MM.1S (cell line): ENCODE data around the gene ARHGAP26.

Source experiments
- DNase-seq: peaks from one replicate; pipeline ENCODE4 v3.0.0-alpha.2; 2015
- H2AFZ ChIP-seq: fragments of 300-600 bp; sonication (generic); 2 replicates; pipeline ENCODE4 v1.6.0; 2016; ENCODE audit warnings: antibody characterized with exemption, low read length
- H3F3A ChIP-seq: fragments of 300-600 bp; sonication (generic); 2 replicates; pipeline ENCODE4 v1.6.1; 2016; ENCODE audit warnings: mild to moderate bottlenecking, antibody characterized with exemption, low read length, moderate library complexity, mixed read lengths; ENCODE audit not compliant: insufficient read depth
- H3K27ac ChIP-seq: fragments of 300-600 bp; sonication (generic); 2 replicates; pipeline ENCODE4 v1.5.1; 2016; ENCODE audit warnings: mild to moderate bottlenecking, low read length
- H3K27me3 ChIP-seq: fragments of 300-600 bp; sonication (generic); replicated peaks from 2 replicates; pipeline ENCODE4 v1.6.0; 2016; ENCODE audit warnings: low read length; ENCODE audit not compliant: insufficient read depth
- H3K36me3 ChIP-seq: fragments of 300-600 bp; sonication (generic); replicated peaks from 2 replicates; pipeline ENCODE4 v1.6.1; 2016; ENCODE audit warnings: mild to moderate bottlenecking, low read length, mixed read lengths; ENCODE audit not compliant: insufficient read depth
- H3K4me1 ChIP-seq: fragments of 300-600 bp; sonication (generic); 2 replicates; pipeline ENCODE4 v1.6.1; 2016; ENCODE audit warnings: low read length, mixed read lengths
- H3K4me2 ChIP-seq: fragments of 300-600 bp; sonication (generic); 2 replicates; pipeline ENCODE4 v1.6.0; 2016; ENCODE audit warnings: low read depth, low read length
- H3K4me3 ChIP-seq: fragments of 300-600 bp; sonication (generic); 2 replicates; pipeline ENCODE4 v1.5.1; 2016; ENCODE audit warnings: low read length, mixed read lengths
- H3K79me2 ChIP-seq: fragments of 300-600 bp; sonication (generic); 2 replicates; pipeline ENCODE4 v1.6.1; 2016; ENCODE audit warnings: mixed run types, low read length, mixed read lengths
- H3K9ac ChIP-seq: fragments of 300-600 bp; sonication (generic); 2 replicates; pipeline ENCODE4 v1.6.1; 2016; ENCODE audit warnings: low read length, mixed read lengths
- H3K9me2 ChIP-seq: fragments of 300-600 bp; sonication (generic); replicated peaks from 2 replicates; pipeline ENCODE4 v1.6.1; 2016; ENCODE audit warnings: mild to moderate bottlenecking, low read length, mixed read lengths; ENCODE audit not compliant: insufficient read depth
- H3K9me3 ChIP-seq: fragments of 300-600 bp; sonication (generic); replicated peaks from 2 replicates; pipeline ENCODE4 v1.6.1; 2016; ENCODE audit warnings: mild to moderate bottlenecking, low read length, mixed read lengths; ENCODE audit not compliant: insufficient read depth
- H4K20me1 ChIP-seq: fragments of 300-600 bp; sonication (generic); 2 replicates; pipeline ENCODE4 v1.6.1; 2016; ENCODE audit warnings: mild to moderate bottlenecking, low read length, moderate library complexity, mixed read lengths; ENCODE audit not compliant: insufficient read depth
- EZH2 ChIP-seq: fragments of 300-600 bp; sonication (generic); optimal IDR thresholded peaks from 2 replicates; pipeline ENCODE3; 2017; ENCODE audit warnings: low read depth, mild to moderate bottlenecking, antibody characterized with exemption, low read length, mixed read lengths
- EZH2phosphoT487 ChIP-seq: fragments of 300-600 bp; sonication (generic); IDR thresholded peaks from 2 replicates; pipeline ENCODE4 v1.6.1; 2018; ENCODE audit warnings: antibody characterized with exemption, low read length
- TF ChIP-seq, protein P1 (sequence below): fragments of 300-600 bp; sonication (generic); IDR thresholded peaks from 2 replicates; pipeline ENCODE4 v1.5.1; 2016; ENCODE audit warnings: antibody characterized with exemption, low read length, mixed read lengths

The ARHGAP26 gene

DNA sequence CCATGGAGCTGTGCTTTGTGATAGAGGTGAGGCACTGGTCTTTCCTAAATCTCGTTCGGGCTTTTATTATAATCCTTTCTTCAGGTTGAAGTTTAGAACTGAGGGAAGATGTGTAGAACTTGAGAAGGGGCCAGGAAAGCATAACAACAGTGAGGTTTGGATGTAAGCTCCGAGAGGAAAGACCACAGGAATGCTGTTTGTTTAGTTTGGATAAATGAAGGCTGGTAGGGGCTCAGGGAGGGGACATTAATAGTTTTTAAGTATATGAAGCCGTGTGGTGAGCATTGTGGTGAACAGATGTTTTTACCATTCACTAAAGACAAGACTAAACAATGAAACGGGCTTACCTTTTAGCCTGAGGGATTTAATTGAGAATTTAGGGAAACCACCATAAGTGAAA, 130.8 kb downstream of the ARHGAP26 start:
- H3F3A ChIP-seq = no peaks in the 10 kb centered on the region
- no peak for DNase-seq
- H4K20me1 ChIP-seq = 0 out of 2 replicates have a peak, but pooled peaks cover 4% of the 10 kb centered on the region
- TF ChIP-seq, protein P1, sequence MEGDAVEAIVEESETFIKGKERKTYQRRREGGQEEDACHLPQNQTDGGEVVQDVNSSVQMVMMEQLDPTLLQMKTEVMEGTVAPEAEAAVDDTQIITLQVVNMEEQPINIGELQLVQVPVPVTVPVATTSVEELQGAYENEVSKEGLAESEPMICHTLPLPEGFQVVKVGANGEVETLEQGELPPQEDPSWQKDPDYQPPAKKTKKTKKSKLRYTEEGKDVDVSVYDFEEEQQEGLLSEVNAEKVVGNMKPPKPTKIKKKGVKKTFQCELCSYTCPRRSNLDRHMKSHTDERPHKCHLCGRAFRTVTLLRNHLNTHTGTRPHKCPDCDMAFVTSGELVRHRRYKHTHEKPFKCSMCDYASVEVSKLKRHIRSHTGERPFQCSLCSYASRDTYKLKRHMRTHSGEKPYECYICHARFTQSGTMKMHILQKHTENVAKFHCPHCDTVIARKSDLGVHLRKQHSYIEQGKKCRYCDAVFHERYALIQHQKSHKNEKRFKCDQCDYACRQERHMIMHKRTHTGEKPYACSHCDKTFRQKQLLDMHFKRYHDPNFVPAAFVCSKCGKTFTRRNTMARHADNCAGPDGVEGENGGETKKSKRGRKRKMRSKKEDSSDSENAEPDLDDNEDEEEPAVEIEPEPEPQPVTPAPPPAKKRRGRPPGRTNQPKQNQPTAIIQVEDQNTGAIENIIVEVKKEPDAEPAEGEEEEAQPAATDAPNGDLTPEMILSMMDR = no peak
- TF ChIP-seq EZH2phosphoT487 = no peak
- TF ChIP-seq EZH2 = no peak
- no peak overlapping the region for H3K4me2 ChIP-seq
- H3K4me1 ChIP-seq = no peaks in the 10 kb centered on the region
- H3K4me3 ChIP-seq = no peak overlapping the region
- H3K9me2 ChIP-seq = no peaks in the 10 kb centered on the region
- no peak overlapping the region for H3K27ac ChIP-seq
- no peaks in the 10 kb centered on the region for H3K27me3 ChIP-seq
- no peak overlapping the region for H3K9ac ChIP-seq
- no peaks in the 10 kb centered on the region for H3K79me2 ChIP-seq
- H2AFZ ChIP-seq = no peak overlapping the region
- H3K36me3 ChIP-seq = no peaks in the 10 kb centered on the region
- no peaks in the 10 kb centered on the region for H3K9me3 ChIP-seq

DNA sequence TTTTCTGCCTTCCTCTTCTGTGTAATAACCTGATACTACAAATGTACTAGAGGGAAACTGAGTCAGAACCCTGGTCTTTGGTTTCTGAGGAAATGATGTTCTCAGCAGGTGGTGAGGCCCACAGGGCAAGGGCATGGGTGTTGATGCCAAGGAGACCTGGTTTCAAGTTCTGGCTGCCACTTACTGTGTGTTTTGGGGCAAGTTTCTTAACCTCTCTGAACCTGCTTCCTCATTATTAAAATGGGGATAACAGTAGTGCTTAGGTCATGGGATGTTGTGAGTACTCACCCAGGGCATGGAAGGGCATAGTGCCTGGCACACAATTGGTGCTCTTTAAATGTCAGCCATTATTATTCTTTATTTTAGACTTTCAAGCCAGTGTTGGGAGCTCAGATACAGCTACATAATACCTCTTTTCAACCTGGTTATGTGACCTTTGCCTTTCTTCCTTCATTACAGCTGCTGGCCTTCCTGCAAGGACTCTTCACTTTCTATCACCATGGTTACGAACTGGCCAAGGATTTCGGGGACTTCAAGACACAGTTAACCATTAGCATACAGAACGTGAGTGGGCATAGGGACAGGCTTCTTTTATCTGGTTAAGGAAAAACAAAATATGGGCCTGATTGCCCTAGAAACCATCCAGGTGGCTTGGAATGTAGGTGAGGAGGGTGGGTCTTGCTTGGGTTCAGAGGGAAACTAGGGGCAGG, 131.5 kb downstream of the ARHGAP26 start:
- TF ChIP-seq EZH2 = no peak
- no peak for TF ChIP-seq EZH2phosphoT487
- TF ChIP-seq, protein P1 = no peak
- H2AFZ ChIP-seq = no peak overlapping the region
- H3K4me3 ChIP-seq = no peak overlapping the region
- no peaks in the 10 kb centered on the region for H3K79me2 ChIP-seq
- H3F3A ChIP-seq = no peaks in the 10 kb centered on the region
- no peaks in the 10 kb centered on the region for H3K9me3 ChIP-seq
- H3K4me2 ChIP-seq = no peak overlapping the region
- H3K27me3 ChIP-seq = no peaks in the 10 kb centered on the region
- H3K9me2 ChIP-seq = no peaks in the 10 kb centered on the region
- H3K27ac ChIP-seq = no peak overlapping the region
- H3K4me1 ChIP-seq = no peaks in the 10 kb centered on the region
- 0 out of 2 replicates have a peak, but pooled peaks cover 3% of the 10 kb centered on the region for H4K20me1 ChIP-seq
- DNase-seq = no peak
- no peak overlapping the region for H3K9ac ChIP-seq
- no peaks in the 10 kb centered on the region for H3K36me3 ChIP-seq

DNA sequence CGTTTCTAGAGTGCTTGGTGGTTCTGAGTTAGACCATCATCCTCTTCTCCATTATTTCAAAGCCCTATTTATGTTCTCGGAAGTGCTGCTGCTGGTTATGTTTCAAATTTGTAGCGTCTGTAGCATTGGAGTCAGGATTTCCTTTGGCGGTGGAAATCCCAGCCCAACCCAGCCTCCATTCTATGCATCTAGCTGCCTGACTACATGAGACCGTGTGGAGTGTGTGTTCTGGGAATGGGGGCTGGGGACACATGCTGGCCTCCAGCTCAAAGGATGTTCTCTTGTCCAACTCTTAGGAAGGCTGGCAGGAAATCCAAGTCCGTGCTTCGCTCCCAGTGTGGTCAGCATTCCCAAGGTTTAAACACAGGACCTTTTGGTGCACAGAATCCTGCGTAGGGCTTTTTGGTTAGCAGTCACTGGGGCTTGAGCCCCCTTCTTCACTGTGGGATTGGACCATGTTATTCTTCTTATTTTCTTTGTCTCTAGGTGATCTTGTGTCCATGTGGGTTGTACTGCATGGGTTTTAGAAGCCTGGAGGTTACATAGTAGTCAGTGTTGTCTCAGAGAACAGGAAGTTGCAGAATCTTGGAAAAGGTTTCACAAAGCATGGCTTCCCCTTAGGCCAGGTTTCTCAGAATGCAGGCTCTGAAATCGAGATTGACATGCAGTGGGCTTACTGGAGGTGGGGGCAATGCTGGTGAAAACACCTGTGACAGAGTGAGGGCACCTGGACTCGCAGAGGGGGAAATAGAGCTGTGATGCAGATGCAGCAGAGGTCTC, 132.2 kb downstream of the ARHGAP26 start:
- Histone ChIP-seq H2AFZ (no peak overlapping the region), H3K9ac (no peak overlapping the region), H3K36me3 (no peaks in the 10 kb centered on the region), H3K27ac (no peak overlapping the region), H3F3A (no peaks in the 10 kb centered on the region), H3K4me3 (no peak overlapping the region), H3K27me3 (no peaks in the 10 kb centered on the region), H3K4me1 (no peaks in the 10 kb centered on the region), H3K4me2 (no peak overlapping the region), H3K79me2 (no peaks in the 10 kb centered on the region), H3K9me3 (no peaks in the 10 kb centered on the region), H4K20me1 (no peaks in the 10 kb centered on the region), H3K9me2 (no peaks in the 10 kb centered on the region)
- no peak for DNase-seq
- no peak for TF ChIP-seq EZH2
- no peak for TF ChIP-seq EZH2phosphoT487
- TF ChIP-seq, protein P1 = no peak
